ENCODE measurements around the gene XRRA1.
"Not testable (repeated sequence)": the region's sequence is repeated elsewhere in the genome, so short reads cannot be mapped to it uniquely, and the experiment has no call there.

XRRA1 gene, protein sequence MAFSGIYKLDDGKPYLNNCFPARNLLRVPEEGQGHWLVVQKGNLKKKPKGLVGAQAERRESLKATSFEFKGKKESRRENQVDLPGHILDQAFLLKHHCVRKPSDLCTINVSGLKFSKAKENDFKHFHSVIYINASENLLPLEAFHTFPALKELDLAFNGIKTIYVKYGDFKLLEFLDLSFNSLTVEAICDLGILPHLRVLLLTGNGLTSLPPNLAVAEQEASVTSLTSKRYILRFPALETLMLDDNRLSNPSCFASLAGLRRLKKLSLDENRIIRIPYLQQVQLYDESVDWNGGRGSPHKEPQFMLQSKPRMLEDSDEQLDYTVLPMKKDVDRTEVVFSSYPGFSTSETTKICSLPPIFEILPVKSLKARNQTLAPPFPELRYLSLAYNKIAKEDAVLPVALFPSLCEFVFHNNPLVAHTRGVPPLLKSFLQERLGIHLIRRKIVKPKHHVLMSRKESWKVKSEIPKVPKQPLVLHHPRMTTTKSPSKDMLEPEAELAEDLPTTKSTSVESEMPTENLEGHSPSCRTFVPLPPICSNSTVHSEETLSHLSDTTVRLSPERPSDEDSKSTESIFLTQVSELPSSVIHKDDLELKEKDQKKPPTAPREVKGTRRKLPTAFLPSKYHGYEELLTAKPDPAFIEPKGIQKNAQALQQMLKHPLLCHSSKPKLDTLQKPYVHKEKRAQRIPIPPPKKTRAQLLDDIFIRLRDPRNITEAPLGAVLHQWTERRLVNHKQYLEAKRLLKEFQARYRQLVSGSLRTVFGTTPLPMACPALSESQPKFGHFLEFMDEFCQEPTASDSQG

GRCh38 chr11:74948898-74949752 is at the start of gene XRRA1, which contains the start of gene SPCS2:
XRRA1 (minus strand) TSS chr11:74949091; CDS start chr11:74940878, 8,213 bp downstream.
SPCS2 (plus strand) TSS chr11:74949266; CDS start chr11:74949286, 20 bp downstream.
- DNase-seq: peak; percentile 98

GRCh38 chr11:74992852-74993251 is 44.0 kb upstream of the XRRA1 start:
- DNase-seq: no peak

- no peak for DNase-seq
These were observed 42.0 kb upstream of the XRRA1 start for GRCh38 chr11:74990941-74991340.

DNA sequence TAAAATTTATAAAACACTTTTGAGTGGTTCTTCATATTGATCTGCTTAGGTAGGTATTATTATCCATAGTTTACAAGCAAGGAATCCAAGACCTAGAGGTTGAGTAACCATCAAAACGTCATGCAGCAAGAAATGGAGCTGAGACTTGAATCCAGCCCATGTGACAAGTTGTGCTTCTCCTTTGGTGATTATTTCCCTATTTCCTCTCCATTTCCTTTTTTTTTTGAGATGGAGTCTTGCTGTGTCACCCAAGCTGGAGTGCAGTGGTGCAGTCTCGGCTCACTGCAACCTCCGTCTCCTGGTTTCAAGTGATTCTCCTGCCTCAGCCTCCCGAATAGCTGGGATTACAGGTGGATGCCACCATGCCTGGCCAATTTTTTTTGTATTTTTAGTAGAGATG is 41.3 kb upstream of the XRRA1 start:
- DNase-seq: not testable (repeated sequence)

- DNase-seq: no peak
These were observed 40.4 kb upstream of the XRRA1 start for GRCh38 chr11:74989260-74989638.

- peak; percentile 84 for DNase-seq
These were observed 39.8 kb upstream of the XRRA1 start, which contains the start of gene NEU3 for GRCh38 chr11:74988541-74989259. NEU3 (plus strand) TSS chr11:74988933; CDS start chr11:74989061, 128 bp downstream.

GRCh38 chr11:74984730-74985129 is 35.8 kb upstream of the XRRA1 start:
- no peak for DNase-seq

- DNase-seq: no peak
These were observed 35.2 kb upstream of the XRRA1 start for GRCh38 chr11:74984070-74984469.

- DNase-seq: no peak
These were observed 33.0 kb upstream of the XRRA1 start for GRCh38 chr11:74981888-74982287.

GRCh38 chr11:74980634-74981033 is 31.7 kb upstream of the XRRA1 start:
- DNase-seq: no peak

DNA sequence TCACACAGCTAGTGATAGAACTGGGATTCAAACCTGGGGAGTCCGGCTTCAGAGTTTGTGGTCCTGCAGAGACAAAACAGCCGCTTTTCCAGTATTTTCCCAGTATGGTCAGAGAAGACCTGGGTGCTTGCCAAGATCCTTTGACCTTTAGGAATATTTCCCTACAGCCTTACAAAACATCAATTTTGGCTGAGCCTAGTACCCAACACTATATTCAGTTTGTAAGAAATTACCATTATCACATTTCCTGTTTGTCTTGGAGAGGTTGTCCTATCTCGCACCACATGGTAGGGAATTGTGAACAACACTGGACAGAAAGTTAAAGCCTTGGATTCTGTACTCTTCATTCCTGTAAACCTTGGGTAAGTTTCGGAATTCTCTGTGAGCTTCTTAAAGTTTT is 29.1 kb upstream of the XRRA1 start:
- DNase-seq: no peak

DNA sequence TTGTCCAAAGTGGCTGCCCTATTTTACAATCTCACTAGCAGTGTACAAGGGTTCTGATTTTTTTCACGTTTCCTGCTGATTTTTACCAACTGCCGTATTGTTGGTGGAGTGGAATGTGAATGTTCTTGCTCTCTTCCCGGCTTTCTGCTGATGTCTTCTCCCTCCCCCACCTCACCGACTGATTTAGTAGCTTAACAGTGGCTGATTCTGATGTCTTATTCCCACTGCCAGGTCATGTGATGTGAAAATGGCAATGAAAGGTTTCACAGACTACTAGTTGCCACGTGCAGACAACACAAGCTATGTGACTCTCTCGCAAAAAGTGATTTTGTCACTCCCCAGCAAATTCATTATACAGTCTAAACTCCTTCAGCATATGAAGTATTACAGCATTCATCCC is 22.5 kb upstream of the XRRA1 start:
- DNase-seq: no peak

- no peak for DNase-seq
These were observed 22.0 kb upstream of the XRRA1 start for GRCh38 chr11:74970852-74971395.

- no peak for DNase-seq
These were observed 17.8 kb upstream of the XRRA1 start for GRCh38 chr11:74966651-74967050.

DNA sequence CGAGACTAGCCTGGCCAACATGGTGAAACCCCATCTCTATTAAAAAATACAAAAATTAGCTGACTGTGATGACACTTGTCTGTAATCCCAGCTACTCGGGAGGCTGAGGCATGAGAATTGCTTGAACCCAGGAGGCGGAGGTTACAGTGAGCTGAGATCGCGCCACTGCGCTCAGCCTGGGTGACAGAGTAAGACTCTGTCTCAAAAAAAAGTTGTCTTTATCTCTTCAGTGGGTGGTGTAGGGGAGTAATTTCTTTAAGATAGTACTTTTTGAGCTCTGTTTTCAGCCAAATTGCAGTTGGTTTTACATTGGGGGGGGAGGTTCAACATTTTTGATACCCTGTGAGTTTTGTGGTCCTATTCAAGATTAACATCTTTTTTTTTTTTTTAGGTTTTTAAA is 11.2 kb upstream of the XRRA1 start:
- DNase-seq: peak; percentile 39

GRCh38 chr11:74957937-74958629 is 9.2 kb upstream of the XRRA1 start:
- no peak for DNase-seq

DNA sequence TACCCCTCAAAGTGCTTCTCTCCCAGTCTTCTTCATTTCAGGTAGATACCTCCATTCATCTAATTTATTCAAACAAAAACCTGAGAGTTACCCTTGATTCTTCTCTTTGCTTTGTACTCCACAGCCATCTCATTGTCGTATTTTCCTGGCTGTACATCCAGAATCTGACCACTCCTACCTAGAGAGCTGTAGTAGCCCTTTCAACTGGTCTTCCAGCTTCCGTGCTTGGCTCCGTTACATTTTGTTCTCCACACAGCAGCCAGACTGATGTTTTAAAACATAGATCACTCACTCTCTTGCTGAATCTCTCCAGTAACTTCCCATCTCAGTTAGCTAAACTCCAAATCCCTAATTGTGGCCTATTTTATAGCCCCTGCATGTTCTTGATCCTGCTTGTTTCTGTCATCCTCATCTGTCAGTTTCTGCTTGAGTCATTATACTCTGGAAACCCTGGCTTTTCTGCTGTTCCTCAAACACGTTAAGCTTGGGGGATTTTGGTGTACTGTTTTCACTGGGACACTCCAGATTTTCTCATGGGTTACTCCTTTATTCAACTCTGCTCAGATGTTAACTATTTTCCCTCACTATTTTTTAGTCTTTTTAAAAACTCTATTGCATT is 7.6 kb upstream of the XRRA1 start:
- no peak for DNase-seq

DNA sequence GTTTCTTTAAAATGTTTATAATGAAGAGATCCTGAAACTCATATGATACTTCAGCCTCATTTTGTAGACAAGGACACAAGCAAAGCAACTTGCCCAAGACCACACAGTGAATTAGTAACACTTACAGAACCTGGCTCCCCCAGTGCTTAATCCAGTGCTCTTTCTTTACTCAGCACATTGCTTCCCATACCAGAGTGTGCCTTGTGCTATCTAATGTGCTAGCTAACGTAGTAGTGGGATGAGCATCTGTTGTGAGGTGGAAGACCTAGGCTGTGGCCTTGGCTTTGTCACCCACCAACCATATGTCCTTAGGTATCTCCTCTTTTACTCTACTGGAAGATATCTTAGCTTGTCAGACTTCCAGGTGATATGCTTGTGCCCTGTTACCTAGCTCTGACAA is 5.3 kb upstream of the XRRA1 start:
- DNase-seq: no peak

DNA sequence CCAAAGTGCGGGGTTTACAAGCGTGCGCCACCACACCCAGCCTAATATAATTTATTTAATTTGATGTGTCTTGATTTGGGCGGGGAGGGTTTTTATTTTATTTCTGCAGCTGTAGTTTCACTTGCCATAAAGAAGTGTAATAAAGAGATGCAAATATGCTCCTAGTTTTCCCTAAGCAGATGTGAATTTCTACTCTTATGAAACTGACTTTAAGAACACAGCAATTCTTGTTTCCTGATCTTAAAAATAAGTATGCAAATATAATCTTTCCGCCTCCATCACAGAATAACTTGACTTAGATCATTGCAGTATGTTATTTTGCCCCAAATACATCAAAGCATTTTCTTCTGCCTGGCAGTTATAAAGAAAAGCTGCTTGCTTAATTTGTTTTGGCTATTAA is 4.6 kb upstream of the XRRA1 start:
- no peak for DNase-seq

GRCh38 chr11:74952752-74953151 is 3.9 kb upstream of the XRRA1 start:
- DNase-seq: no peak

- no peak for DNase-seq
These were observed 2.3 kb upstream of the XRRA1 start for GRCh38 chr11:74951226-74951625.
